Brain microvascular endothelial cell (primary cell): ENCODE measurements around the gene THOP1.

Experiments
- DNase-seq: peaks from one replicate; pipeline ENCODE4 v3.0.0-alpha.2; 2020
- H3K27ac ChIP-seq: fragments of 250-450 bp; sonication (Bioruptor Pico); 2 replicates; pipeline ENCODE4 v1.5.1; 2020; ENCODE audit warnings: mild to moderate bottlenecking, moderate library complexity
- H3K27me3 ChIP-seq: fragments of 250-450 bp; sonication (Bioruptor Pico); replicated peaks from 2 replicates; pipeline ENCODE4 v1.5.1; 2020; ENCODE audit warnings: mild to moderate bottlenecking
- H3K36me3 ChIP-seq: fragments of 250-450 bp; sonication (Bioruptor Pico); replicated peaks from 2 replicates; pipeline ENCODE4 v1.5.1; 2020; ENCODE audit warnings: mild to moderate bottlenecking
- H3K4me3 ChIP-seq: 2 replicates; pipeline ENCODE4 v1.5.1; 2011; ENCODE audit warnings: low read depth, mild to moderate bottlenecking, control low read depth, low read length, moderate library complexity
- CTCF ChIP-seq: IDR thresholded peaks from 2 replicates; pipeline ENCODE4 v1.5.1; 2011; ENCODE audit warnings: low read depth, mild to moderate bottlenecking, moderate library complexity, low read length, control low read depth, inconsistent platforms; ENCODE audit errors: missing control alignments
- in situ Hi-C: cut with HindIII; loops from 2 replicates; pipeline ENCODE4 v1.10.0; 2017; ENCODE audit warnings: low sequenced_read_pairs, low pct_ligation_motif_present

THOP1 gene

GRCh38 chr19:2846180-2846894 is 61.0 kb downstream of the THOP1 start:
- TF ChIP-seq CTCF, result no peak
- no peak overlapping the region for H3K27ac ChIP-seq
- H3K4me3 ChIP-seq, result no peak overlapping the region
- DNase-seq, result no peak
- in situ Hi-C loops, result no loop called here
- H3K27me3 ChIP-seq, result no peaks in the 10 kb centered on the region
- H3K36me3 ChIP-seq, result peaks cover 10% of the 10 kb centered on the region

GRCh38 chr19:2847507-2847906 is 62.2 kb downstream of the THOP1 start:
- Histone ChIP-seq H3K4me3 (no peak overlapping the region), H3K36me3 (peaks cover 20% of the 10 kb centered on the region), H3K27ac (no peak overlapping the region), H3K27me3 (no peaks in the 10 kb centered on the region)
- no peak for TF ChIP-seq CTCF
- DNase-seq, result no peak
- in situ Hi-C loops, result no loop called here

GRCh38 chr19:2848616-2849015 is 63.3 kb downstream of the THOP1 start:
- TF ChIP-seq CTCF, result no peak
- H3K27ac ChIP-seq, result no peak overlapping the region

GRCh38 chr19:2850256-2850925 is 65.1 kb downstream of the THOP1 start:
- in situ Hi-C loops, result no loop called here
- H3K27ac ChIP-seq, result no peak overlapping the region
- H3K4me3 ChIP-seq, result no peak overlapping the region
- no peak for DNase-seq
- H3K27me3 ChIP-seq, result no peaks in the 10 kb centered on the region
- no peak for TF ChIP-seq CTCF
- H3K36me3 ChIP-seq, result peaks cover 38% of the 10 kb centered on the region

More at GRCh38 chr19:2848616-2849015, 63.3 kb downstream of the THOP1 start:
- no peak overlapping the region for H3K4me3 ChIP-seq
- no peak for DNase-seq
- no peaks in the 10 kb centered on the region for H3K27me3 ChIP-seq
- in situ Hi-C loops, result no loop called here
- H3K36me3 ChIP-seq, result peaks cover 31% of the 10 kb centered on the region

GRCh38 chr19:2852598-2852997 is 67.3 kb downstream of the THOP1 start:
- no peak for DNase-seq
- H3K4me3 ChIP-seq, result no peak overlapping the region
- no peaks in the 10 kb centered on the region for H3K27me3 ChIP-seq
- H3K36me3 ChIP-seq, result peaks cover 39% of the 10 kb centered on the region
- H3K27ac ChIP-seq, result no peak overlapping the region
- in situ Hi-C loops, result no loop called here
- TF ChIP-seq CTCF, result no peak
